Stimulated activated CD4-positive, alpha-beta T cell treated with anti-CD3 and anti-CD28 coated beads, Interleukin-1b, Interleukin-23, amount 100 ng/mL, for 24 hours (primary cell): Measurements from ENCODE around the gene DDX1.
"Not testable (repeated sequence)": the region's sequence is repeated elsewhere in the genome, so short reads cannot be mapped to it uniquely, and the experiment has no call there.

ENCODE experiments used
- DNase-seq, 4 experiments: peaks; one replicate each; pipeline ENCODE4 v3.0.0-alpha.2; 2020; ENCODE audit warnings: low read depth in 4 of 4, low spot score in 1 of 4

DDX1 gene

DNA sequence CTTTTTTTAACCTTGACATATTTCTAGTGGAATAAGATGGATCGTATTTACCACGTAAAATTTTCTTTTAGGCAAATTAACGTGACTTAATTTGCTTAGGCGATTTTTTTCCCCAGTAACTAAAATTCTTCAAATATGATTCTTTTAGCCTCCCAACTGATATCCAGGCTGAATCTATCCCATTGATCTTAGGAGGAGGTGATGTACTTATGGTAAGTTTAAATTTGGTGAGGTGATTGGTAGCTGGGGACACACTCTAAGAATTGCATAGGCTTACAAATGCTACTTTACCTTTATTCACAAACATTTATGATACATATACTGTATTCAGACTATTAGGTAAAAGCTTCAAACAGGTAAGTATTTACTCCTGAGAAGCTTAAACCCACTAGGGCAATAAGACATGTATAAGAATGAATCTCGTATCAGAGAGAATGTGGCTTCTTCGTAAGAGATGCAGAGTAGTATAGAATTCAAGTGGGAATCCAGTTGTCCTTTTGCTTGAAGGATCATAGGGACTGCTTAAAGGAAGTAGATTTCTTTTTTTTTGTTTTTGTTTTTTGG is 3.8 kb downstream of the DDX1 start:
- no peak for DNase-seq

DNA sequence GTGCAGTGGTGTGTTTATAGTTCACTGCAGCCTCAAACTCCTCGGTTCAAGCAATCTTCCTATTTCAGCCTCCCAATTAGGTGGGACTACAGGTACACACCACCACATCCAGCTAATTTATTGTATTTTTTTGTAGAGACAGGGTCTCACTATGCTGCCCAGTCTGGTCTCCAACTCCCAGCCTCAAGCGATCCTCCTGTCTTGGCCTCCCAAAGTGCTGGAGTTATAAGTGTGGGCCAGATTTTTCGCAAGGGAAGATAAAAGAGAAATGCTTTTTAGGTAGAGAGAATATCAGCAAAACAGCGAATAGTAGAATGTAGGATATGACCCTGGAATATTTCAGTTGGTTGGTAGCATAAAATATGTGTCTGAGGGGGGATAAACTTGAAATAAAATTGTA is 4.3 kb downstream of the DDX1 start:
- no peak for DNase-seq

GRCh38 chr2:15596350-15596749 is 4.7 kb downstream of the DDX1 start:
- DNase-seq, result no peak

GRCh38 chr2:15596968-15597367 is 5.3 kb downstream of the DDX1 start:
- DNase-seq, result no peak

DNA sequence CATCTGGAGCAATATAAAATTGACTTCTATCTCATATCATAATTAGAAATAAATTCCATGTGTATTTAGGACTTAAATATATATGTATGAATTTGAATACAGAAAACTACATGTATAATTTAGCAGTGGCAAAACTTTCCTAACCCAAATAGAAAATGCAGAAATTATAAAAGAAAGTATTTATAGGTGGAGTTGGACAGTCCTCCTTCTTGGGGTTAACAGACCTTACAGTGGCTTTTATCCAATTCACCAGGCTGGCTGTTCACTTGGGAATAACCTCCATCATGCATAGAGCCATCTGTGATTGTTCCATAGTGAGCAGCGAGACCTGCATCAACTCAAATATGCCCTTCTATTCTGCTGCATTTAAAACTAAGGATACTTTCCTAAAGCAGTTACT is 8.3 kb downstream of the DDX1 start:
- DNase-seq, result no peak

DNA sequence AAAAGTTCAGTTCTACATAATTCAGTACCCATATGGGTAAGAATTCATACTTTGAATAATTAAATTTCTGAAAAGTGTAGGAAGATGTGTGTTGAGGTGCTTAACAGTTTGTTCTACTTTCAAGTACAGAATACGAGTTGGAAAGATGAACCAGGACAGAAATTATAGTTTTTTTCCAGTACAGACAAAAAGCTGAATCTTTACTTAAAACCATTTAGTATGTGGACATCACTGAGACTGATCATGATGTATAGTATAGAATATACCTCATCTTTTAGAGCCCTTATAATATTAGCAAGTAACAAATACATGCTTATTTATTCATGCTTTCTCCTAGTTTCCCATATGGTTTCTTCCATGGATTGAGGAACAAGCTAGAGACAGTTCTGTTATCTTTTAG is 10.0 kb downstream of the DDX1 start:
- DNase-seq, result no peak

GRCh38 chr2:15602393-15602792 is 10.7 kb downstream of the DDX1 start:
- DNase-seq, result no peak

- DNase-seq, result no peak
These were observed 11.5 kb downstream of the DDX1 start for GRCh38 chr2:15603044-15603765.

GRCh38 chr2:15603948-15604347 is 12.3 kb downstream of the DDX1 start:
- no peak for DNase-seq

DNA sequence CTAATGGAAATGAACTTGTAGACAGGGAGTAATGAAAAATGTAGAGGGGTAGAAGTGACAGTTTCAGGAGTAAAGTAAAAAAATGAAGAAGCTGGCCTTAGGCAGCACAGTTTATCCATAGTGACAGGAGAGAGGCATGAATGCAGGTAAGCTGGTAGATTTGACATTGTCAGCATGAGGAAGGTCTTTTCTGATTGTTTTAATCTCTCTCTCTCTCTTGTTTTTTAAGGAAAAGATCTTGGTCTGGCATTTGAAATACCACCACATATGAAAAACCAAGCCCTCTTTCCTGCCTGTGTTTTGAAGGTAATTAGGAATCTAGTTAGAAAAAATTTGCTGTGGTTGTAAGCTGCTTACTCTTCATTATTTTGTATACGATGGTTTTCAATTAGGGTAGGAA is 14.1 kb downstream of the DDX1 start:
- no peak for DNase-seq

DNA sequence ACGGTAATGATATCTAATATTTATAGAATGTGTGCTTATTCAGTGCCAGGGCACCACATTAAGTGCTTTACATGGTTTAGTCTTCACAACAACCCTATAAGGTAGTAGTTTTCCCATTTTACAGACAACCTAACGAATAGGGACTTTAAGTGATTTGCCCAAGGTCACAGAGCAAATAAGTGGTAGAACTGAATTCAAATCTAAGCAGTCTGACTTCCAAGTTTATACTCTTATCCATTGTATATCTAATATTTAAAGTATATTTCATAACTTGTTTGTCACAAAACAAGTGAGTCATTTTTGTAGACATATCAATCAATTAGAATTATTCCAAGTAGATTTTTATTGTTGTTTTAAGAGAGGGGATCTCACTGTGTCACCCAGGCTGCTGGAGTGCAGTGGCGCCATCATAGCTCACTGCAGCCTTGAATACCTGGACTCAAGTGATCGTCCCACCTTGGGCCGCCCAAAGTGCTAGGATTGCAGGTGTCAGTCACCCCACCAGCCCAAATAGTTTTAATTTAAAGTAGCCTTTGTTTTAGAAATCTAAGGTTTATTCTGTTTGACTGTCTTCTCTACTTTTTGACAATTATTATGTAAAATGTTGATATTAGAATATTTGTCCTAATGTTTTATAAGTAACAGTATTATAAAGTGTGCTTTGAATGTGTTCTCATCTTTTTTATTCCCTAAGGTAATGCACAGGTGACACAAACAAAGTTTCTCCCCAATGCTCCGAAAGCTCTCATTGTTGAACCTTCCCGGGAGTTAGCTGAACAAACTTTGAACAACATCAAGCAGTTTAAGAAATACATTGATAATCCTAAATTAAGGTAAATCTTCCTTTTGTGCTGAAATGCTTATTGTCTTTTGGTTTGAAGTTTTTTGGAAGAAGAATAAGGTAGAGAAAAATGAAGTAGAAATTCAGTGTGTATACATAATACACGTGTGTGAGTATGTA is 15.1 kb downstream of the DDX1 start:
- no peak for DNase-seq

- no peak for DNase-seq
These were observed 16.2 kb downstream of the DDX1 start for GRCh38 chr2:15607709-15608391.

GRCh38 chr2:15608392-15608761 is 16.7 kb downstream of the DDX1 start:
- DNase-seq, result no peak

DNA sequence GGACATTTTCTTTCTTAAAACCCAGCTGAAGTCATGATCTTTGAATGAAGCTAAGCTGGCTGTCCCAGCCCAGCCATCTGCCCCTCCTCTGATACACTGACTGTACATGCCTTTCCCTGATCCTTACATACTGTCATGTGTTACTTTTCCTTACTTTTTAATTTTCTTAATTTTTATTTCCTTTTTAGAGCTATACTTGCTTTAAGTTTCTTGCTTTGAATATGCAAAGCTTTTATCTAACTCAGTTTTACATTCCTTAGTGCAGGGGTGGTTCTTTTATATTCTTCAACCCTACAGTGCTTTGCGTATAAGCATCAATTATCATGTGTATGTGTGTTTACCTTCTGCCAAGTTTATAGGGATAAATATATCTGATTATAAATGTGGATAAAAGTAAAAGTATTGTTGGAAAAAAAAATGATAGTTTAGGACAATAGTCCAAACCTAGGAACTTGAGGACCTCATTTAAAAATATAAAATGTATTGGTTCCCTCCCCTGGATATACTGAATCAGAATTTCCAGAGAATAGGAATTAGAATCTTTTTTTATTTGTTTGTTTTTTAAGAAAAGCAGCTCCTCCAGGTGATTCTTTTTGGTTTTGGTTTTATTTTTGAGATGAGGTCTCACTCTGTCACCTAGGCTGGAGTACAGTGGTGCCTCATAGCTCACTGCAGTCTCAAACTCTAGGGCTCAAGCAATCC is 17.8 kb downstream of the DDX1 start:
- no peak for DNase-seq

DNA sequence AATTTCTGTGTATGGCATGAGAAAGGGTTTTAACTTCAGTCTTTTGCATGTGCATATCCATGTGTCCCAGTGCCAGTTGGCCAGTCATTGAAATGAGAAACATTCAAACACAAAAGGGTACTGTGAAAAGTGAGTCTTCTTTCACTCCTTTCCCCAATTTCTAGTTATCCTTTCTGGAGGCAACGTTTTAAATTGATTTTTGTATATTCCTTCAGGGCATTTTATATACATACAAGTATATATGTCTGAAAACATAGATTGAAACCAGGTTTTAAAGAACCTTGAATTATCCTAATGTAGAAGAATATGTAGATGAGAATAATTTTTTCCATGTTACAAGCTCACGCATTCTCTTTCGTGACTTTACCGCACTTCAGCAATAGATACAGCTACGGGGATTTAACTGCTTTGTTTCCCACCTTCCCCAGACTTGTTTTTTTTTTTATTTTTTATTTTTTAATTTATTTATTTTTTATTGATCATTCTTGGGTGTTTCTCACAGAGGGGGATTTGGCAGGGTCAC is 18.8 kb downstream of the DDX1 start:
- DNase-seq, result no peak

DNA sequence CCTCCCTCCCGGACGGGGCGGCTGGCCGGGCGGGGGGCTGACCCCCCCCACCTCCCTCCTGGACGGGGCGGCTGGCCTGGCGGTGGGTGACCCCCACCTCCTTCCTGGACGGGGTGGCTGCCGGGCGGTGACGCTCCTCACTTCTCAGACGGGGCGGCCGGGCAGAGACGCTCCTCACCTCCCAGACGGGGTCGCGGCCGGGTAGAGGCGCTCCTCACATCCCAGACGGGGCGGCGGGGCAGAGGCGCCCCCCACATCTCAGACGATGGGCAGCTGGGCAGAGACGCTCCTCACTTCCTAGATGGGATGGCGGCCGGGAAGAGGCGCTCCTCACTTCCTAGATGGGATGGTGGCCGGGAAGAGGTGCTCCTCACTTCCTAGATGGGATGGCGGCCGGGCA is 20.4 kb downstream of the DDX1 start:
- DNase-seq, result not testable (repeated sequence)

DNA sequence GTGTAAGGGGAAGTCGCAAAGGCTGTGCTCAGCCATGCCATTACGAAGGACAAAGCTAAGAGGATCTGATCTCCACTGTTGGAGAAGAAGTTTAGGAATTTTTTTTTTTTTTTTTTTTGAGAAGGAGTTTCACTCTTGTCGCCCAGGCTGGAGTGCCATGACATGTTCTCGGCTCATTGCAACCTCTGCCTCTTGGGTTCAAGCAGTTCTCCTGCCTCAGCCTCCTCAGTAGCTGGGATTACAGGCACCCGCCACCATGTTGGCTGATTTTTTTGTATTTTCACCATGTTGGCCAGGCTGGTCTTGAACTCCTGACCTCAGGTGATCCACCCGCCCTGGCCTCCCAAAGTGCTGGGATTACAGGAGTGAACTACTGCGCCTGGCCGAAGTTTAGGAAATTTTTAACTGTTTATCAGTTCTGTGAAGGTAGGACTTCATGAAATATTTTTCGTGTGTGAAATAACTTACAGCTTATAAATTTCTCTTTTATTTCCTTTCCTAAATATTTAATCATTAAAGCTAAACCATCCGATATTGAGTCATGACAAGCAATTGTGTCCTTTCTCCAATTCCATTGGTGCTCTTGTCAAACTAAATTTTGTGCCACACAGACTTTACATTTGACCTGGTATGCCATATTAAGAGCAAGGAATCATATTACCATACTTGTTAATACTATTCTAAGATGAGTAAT is 22.2 kb downstream of the DDX1 start:
- DNase-seq, result no peak

DNA sequence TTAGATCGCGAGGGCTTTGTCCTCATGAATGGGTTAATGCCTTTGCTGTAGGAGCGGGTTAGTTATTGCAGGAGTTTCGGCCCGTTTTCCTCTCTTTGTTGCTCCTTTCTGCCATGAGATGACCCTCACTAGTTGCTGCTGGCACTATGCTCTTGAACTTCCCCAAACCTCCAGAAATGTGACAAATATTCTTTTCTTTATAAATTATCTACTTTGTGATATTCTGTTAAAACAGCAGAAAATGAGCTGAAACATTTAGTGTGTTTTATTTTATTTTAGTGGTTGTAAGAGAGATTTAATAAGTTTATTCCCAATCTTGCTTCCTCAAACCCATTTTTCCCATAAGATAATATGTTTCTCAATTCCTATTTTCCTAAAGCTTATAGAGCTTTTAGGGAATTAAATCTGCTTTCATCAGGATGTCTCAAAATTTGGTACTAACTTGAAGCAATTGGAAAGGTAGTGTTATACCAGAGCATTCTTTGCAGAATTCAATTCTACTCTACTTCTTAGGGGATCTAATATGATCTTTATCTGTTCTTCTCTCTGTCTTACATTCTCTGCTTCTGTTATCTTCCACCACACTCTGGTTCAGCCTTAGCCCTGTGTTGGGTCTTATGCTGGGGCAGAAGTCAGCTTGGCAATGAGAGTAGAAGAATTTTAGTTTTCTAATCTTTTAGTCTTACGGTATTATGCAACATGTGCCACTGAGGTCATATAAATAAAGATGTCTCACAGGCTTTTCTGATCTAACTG is 23.1 kb downstream of the DDX1 start:
- no peak for DNase-seq

DNA sequence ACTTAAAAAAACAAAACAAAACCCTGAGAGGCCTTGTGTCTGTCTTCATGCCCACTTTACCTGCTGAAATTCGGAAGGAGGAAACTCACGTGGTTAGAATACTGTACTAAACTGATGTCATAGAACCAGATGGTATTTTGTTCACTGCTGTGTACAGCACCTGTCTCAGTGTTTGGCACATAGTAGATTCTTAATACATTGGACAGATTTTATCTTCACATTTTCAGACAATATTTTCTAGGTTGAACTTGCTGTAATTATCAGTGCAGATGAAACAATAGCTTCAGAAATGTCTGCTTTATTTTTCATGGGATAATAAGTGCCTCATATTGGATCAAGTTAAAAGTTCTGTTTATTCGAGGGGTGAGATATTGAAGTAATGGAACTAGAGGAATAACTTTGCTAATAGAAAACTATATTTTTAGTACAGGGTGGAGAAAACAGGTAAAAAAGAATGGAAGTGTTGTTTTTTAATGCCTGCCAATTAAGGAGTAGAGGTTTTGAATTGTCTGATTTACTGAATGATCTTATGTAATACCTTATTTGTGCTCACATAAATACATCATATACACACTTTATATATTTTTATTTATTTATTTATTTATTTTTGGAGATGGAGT is 23.7 kb downstream of the DDX1 start:
- no peak for DNase-seq
